H9 (cell line): ENCODE data around the gene RINT1. TPM values are rescaled to one million over a fixed set of nuclear protein-coding genes. Genes with fewer than 3 reads are reported as not detected.
A peak's percentile ranks its signal among the peaks of the same experiment; 100 is the strongest.

Source experiments
- DNase-seq: peaks from one replicate; pipeline ENCODE4 v3.0.0-alpha.2; 2017
- H2AFZ ChIP-seq: one replicate; pipeline ENCODE4 v1.6.1; 2013; ENCODE audit warnings: mild to moderate bottlenecking, low read length, control low read depth, moderate library complexity
- H2AK5ac ChIP-seq: 2 replicates; pipeline ENCODE4 v1.6.1; 2013; ENCODE audit warnings: low read length, control low read depth, mixed read lengths; ENCODE audit not compliant: insufficient read length
- H2BK120ac ChIP-seq: one replicate; pipeline ENCODE4 v1.6.1; 2013; ENCODE audit warnings: low read depth, mild to moderate bottlenecking, low read length, control low read depth, inconsistent platforms; ENCODE audit not compliant: poor library complexity, severe bottlenecking
- H2BK12ac ChIP-seq: 2 replicates; pipeline ENCODE4 v1.6.1; 2013; ENCODE audit warnings: low read length, control low read depth, mixed read lengths, low read depth; ENCODE audit not compliant: insufficient read length
- H2BK15ac ChIP-seq: 2 replicates; pipeline ENCODE4 v1.6.1; 2013; ENCODE audit warnings: low read depth, low read length, control low read depth
- H2BK20ac ChIP-seq: one replicate; pipeline ENCODE4 v1.6.1; 2013; ENCODE audit warnings: low read depth, mild to moderate bottlenecking, low read length, control low read depth, inconsistent platforms; ENCODE audit not compliant: poor library complexity, severe bottlenecking
- H2BK5ac ChIP-seq: 2 replicates; pipeline ENCODE4 v1.6.1; 2013; ENCODE audit warnings: low read length, control low read depth, mixed read lengths; ENCODE audit not compliant: insufficient read length
- H3K14ac ChIP-seq: 2 replicates; pipeline ENCODE4 v1.6.1; 2013; ENCODE audit warnings: low read length, control low read depth; ENCODE audit not compliant: insufficient read depth
- H3K18ac ChIP-seq: 2 replicates; pipeline ENCODE4 v1.6.1; 2013; ENCODE audit warnings: low read depth, mild to moderate bottlenecking, mixed read lengths, low read length, control low read depth; ENCODE audit not compliant: insufficient read length
- H3K23ac ChIP-seq: 2 replicates; pipeline ENCODE4 v1.6.1; 2013; ENCODE audit warnings: low read length, control low read depth, mixed read lengths, low read depth; ENCODE audit not compliant: insufficient read length
- H3K23me2 ChIP-seq: 2 replicates; pipeline ENCODE4 v1.6.1; 2013; ENCODE audit warnings: low read depth, mild to moderate bottlenecking, mixed read lengths, low read length, control low read depth; ENCODE audit not compliant: insufficient read length, poor library complexity, severe bottlenecking
- H3K27ac ChIP-seq: 2 replicates; pipeline ENCODE4 v1.5.1; 2013; ENCODE audit warnings: low read length, control low read depth, mixed read lengths, low read depth; ENCODE audit not compliant: insufficient read length
- H3K27me3 ChIP-seq: 2 replicates; pipeline ENCODE4 v1.6.1; 2013; ENCODE audit warnings: low read length, control low read depth, inconsistent platforms; ENCODE audit not compliant: insufficient read depth
- H3K4ac ChIP-seq: 2 replicates; pipeline ENCODE4 v1.6.1; 2013; ENCODE audit warnings: low read depth, mild to moderate bottlenecking, control low read depth, inconsistent platforms, low read length, moderate library complexity
- H3K4me1 ChIP-seq: 2 replicates; pipeline ENCODE4 v1.6.1; 2013; ENCODE audit warnings: low read length, control low read depth, inconsistent platforms; ENCODE audit not compliant: insufficient read depth
- H3K4me2 ChIP-seq: 2 replicates; pipeline ENCODE4 v1.6.1; 2013; ENCODE audit warnings: low read length, control low read depth, mixed read lengths; ENCODE audit not compliant: insufficient read length, insufficient read depth
- H3K56ac ChIP-seq: 2 replicates; pipeline ENCODE4 v1.6.1; 2013; ENCODE audit warnings: low read depth, mild to moderate bottlenecking, mixed read lengths, low read length, control low read depth; ENCODE audit not compliant: insufficient read length
- H3K79me1 ChIP-seq: 2 replicates; pipeline ENCODE4 v1.6.1; 2013; ENCODE audit warnings: low read depth, mild to moderate bottlenecking, moderate library complexity, low read length, control low read depth, inconsistent platforms; ENCODE audit not compliant: insufficient read depth, poor library complexity, severe bottlenecking
- H3K79me2 ChIP-seq: 2 replicates; pipeline ENCODE4 v1.6.1; 2013; ENCODE audit warnings: low read length, control low read depth, inconsistent platforms; ENCODE audit not compliant: insufficient read depth
- H3K9ac ChIP-seq: 2 replicates; pipeline ENCODE4 v1.6.1; 2013; ENCODE audit warnings: low read length, control low read depth, mixed read lengths; ENCODE audit not compliant: insufficient read length; ENCODE audit errors: extremely low read depth
- H3K9me3 ChIP-seq: one replicate; pipeline ENCODE4 v1.6.1; 2013; ENCODE audit warnings: low read depth, low read length, inconsistent platforms; ENCODE audit not compliant: control insufficient read depth
- H3T11ph ChIP-seq: one replicate; pipeline ENCODE4 v1.6.1; 2013; ENCODE audit warnings: mild to moderate bottlenecking, low read length, control low read depth, inconsistent platforms
- H4K20me1 ChIP-seq: one replicate; pipeline ENCODE4 v1.6.1; 2013; ENCODE audit not compliant: control insufficient read depth, insufficient read length, insufficient read depth
- H4K5ac ChIP-seq: 2 replicates; pipeline ENCODE4 v1.6.1; 2013; ENCODE audit warnings: low read depth, mild to moderate bottlenecking, mixed read lengths, low read length, control low read depth; ENCODE audit not compliant: insufficient read length
- H4K8ac ChIP-seq: replicated peaks from 2 replicates; pipeline ENCODE4 v1.6.1; 2013; ENCODE audit warnings: low read length, control low read depth, mixed read lengths, low read depth; ENCODE audit not compliant: insufficient read length
- H4K91ac ChIP-seq: 2 replicates; pipeline ENCODE4 v1.6.1; 2013; ENCODE audit warnings: low read depth, mild to moderate bottlenecking, moderate library complexity, mixed read lengths, low read length, control low read depth; ENCODE audit not compliant: insufficient read length
- H3K27ac Mint-ChIP-seq, 3 experiments: 2 replicates in 2 of 3; 3 replicates in 1 of 3; pipeline ENCODE4 v1.8.0; 2020 to 2021; ENCODE audit warnings: mixed read lengths in 3 of 3, mild to moderate bottlenecking in 1 of 3, moderate library complexity in 1 of 3
- H3K27me3 Mint-ChIP-seq: 2 replicates; pipeline ENCODE4 v1.8.0; 2021; ENCODE audit warnings: low read depth, mild to moderate bottlenecking, moderate library complexity, mixed read lengths
- H3K36me3 Mint-ChIP-seq, 3 experiments: 2 replicates in 2 of 3; 3 replicates in 1 of 3; pipeline ENCODE4 v1.8.0; 2020 to 2021; ENCODE audit warnings: low read depth in 3 of 3, mixed read lengths in 3 of 3; ENCODE audit not compliant: insufficient read depth in 1 of 3
- H3K4me1 Mint-ChIP-seq, 2 experiments: 2 replicates each; pipeline ENCODE4 v1.8.0; 2020; ENCODE audit warnings: mixed read lengths in 2 of 2
- H3K4me3 Mint-ChIP-seq, 2 experiments: 2 replicates in 1 of 2; 3 replicates in 1 of 2; pipeline ENCODE4 v1.8.0; 2020 to 2021; ENCODE audit warnings: mild to moderate bottlenecking in 2 of 2, mixed read lengths in 2 of 2, moderate library complexity in 1 of 2
- H3K9me3 Mint-ChIP-seq, 2 experiments: 2 replicates in 1 of 2; 3 replicates in 1 of 2; pipeline ENCODE4 v1.8.0; 2020; ENCODE audit warnings: mild to moderate bottlenecking in 2 of 2, mixed read lengths in 2 of 2, moderate library complexity in 1 of 2
- WGBS: extraction: QIAGEN DNeasy Blood & Tissue Kit; methylation state at CpG from one replicate; pipeline ENCODE4 v1.1.7; 2013; ENCODE audit warnings: missing lambda C conversion rate, low lambda C conversion rate, mixed read lengths; ENCODE audit not compliant: insufficient read length; ENCODE audit errors: extremely low coverage; 5-methylcytosine and 5-hydroxymethylcytosine counted together
- total RNA-seq: library from RNA; stranded (reverse); gene quantifications from 2 replicates; pipeline ENCODE4 v1.2.1, GENCODE V29; 2021
- TF ChIP-seq, protein P1 (sequence below): fragments of 200-600 bp; sonication (generic); conservative IDR thresholded peaks from 3 replicates; pipeline ENCODE4 v1.8.0; 2021; ENCODE audit warnings: antibody characterized with exemption, mild to moderate bottlenecking

RINT1 gene
- total RNA-seq, 1 experiment from 2014 or later, result 21.5 TPM

- Mint-ChIP-seq H3K9me3 (no peaks in the 10 kb centered on the region), H3K27ac (peak overlapping the region in 2 of 3 experiments; percentile 2 to 37; a peak in 2 of 7 replicates)
Measured at GRCh38 chr7:105489409-105489808, 42.6 kb upstream of the RINT1 start.

More at GRCh38 chr7:105489409-105489808, 42.6 kb upstream of the RINT1 start:
- no peak overlapping the region for H3K9ac ChIP-seq
- H2AK5ac ChIP-seq, result no peak overlapping the region
- H2BK12ac ChIP-seq, result no peak overlapping the region
- no peaks in the 10 kb centered on the region for H3K79me2 ChIP-seq
- no peak overlapping the region for H3K18ac ChIP-seq
- no peaks in the 10 kb centered on the region for H3K27me3 Mint-ChIP-seq
- no peak overlapping the region for H3K56ac ChIP-seq
- no peak overlapping the region for H4K91ac ChIP-seq
- H2AFZ ChIP-seq, result no peak overlapping the region
- H3K4me3 Mint-ChIP-seq, result no peak overlapping the region
- WGBS, result no CpG with 5 or more reads among the region's 3 CpGs
- H3K4ac ChIP-seq, result no peak overlapping the region
- no peaks in the 10 kb centered on the region for H3K79me1 ChIP-seq
- TF ChIP-seq, protein P1, sequence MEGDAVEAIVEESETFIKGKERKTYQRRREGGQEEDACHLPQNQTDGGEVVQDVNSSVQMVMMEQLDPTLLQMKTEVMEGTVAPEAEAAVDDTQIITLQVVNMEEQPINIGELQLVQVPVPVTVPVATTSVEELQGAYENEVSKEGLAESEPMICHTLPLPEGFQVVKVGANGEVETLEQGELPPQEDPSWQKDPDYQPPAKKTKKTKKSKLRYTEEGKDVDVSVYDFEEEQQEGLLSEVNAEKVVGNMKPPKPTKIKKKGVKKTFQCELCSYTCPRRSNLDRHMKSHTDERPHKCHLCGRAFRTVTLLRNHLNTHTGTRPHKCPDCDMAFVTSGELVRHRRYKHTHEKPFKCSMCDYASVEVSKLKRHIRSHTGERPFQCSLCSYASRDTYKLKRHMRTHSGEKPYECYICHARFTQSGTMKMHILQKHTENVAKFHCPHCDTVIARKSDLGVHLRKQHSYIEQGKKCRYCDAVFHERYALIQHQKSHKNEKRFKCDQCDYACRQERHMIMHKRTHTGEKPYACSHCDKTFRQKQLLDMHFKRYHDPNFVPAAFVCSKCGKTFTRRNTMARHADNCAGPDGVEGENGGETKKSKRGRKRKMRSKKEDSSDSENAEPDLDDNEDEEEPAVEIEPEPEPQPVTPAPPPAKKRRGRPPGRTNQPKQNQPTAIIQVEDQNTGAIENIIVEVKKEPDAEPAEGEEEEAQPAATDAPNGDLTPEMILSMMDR, result no peak
- H2BK15ac ChIP-seq, result no peak overlapping the region
- no peak for DNase-seq
- no peak overlapping the region for H2BK5ac ChIP-seq
- no peaks in the 10 kb centered on the region for H3K4me1 ChIP-seq
- no peak overlapping the region for H4K5ac ChIP-seq
- no peak overlapping the region for H3T11ph ChIP-seq
- no peak overlapping the region for H3K4me2 ChIP-seq
- H3K9me3 ChIP-seq, result no peaks in the 10 kb centered on the region
- no peak overlapping the region for H2BK120ac ChIP-seq
- H2BK20ac ChIP-seq, result no peak overlapping the region
- H3K36me3 Mint-ChIP-seq, result peaks cover 22 to 66% (median 50%) of the 10 kb centered on the region in 3 experiments
- no peaks in the 10 kb centered on the region for H3K23me2 ChIP-seq
- H3K27me3 ChIP-seq, result no peaks in the 10 kb centered on the region
- no peaks in the 10 kb centered on the region for H4K20me1 ChIP-seq
- no peak overlapping the region for H3K27ac ChIP-seq
- H3K14ac ChIP-seq, result no peak overlapping the region
- no peaks in the 10 kb centered on the region for H3K4me1 Mint-ChIP-seq
- no peak overlapping the region for H4K8ac ChIP-seq
- no peak overlapping the region for H3K23ac ChIP-seq
